ENCODE data around the gene CAPZB.

The CAPZB gene

DNA sequence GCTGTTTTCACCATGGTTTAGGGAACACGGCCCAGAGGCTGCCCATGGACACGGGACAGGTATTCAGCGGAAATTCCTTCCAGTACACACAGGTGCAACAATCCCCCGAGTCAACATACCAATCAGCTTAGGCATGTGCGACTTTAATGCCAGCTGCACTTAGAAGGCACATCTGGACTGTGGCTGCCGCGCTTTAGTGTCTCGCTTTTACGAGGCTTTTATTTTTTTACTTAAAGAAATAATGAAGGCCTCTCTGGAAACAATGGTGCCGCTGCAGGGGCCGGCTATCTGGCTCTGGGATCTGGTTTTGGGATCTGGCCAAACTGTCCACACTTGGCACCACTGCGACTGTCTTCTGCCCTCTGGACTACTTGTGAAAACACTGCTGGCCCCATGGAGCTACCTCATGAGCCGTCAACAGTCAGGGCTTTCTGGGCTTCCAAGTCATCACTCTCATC is 117.7 kb downstream of the CAPZB start:
- DNase-seq (ENCODE audit: low read depth): no peak

DNA sequence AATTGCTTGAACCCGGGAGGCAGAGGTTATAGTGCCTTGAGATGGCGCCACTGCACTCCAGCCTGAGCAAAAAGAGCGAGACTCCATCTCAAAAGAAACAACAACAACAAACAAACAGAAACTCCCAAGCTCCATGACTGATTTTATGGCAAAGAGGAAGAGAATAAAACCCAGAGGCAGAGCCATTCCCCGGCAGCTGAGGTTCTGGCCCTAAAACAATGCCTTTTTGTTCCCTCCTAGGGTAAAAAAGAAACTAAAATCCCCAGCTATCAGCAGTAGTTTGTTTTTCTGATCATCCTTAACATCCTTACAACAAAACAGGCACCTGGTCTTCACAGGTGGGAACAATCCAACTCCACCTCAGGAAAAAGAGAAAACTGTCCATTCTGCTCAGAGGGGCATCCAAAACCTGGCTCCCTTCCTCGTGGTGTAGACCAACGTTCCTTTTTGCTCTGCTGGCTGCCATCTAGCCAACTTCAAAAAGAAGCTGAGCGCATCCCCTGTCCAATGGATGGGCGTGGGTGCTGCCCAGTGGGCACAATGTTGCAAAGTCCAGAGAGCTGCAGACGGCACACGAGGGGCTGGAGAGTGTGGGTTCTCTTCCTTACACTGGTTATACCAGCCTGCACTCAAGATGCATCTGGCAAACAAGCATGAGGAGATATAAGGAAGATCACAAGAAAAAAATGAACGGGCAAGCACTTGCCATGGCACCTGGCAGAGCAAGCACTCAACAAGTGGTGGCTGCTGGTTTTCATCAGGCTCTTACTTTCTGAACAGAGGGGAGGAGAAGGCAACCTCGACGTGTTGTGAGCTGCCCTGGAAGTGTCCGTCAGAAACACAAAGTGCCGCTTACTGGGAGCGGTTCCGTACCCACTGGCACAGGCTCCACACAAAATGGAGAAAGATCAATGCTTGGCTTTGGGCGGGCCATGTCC is 118.5 kb downstream of the CAPZB start:
- DNase-seq (ENCODE audit: low read depth): no peak

DNA sequence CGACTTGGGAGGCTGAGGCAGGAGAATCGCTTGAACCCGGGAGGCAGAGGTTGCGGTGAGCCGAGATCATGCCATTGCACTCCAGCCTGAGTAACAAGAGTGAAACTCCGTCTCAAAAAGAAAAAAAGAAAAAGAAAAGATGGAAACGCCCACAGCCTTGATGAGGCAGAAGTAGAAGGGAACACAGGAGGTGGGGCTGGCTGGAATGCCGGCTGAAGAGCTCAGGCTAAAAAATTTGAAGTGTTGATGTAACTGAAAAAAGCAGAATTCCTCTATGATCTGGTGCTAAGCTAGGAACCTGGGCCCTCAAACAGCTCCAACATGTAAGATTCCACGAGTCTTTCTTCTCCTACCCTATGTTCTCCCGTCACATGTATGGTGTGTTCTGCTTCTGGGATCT is 119.6 kb downstream of the CAPZB start:
- no peak for DNase-seq (ENCODE audit: low read depth)

DNA sequence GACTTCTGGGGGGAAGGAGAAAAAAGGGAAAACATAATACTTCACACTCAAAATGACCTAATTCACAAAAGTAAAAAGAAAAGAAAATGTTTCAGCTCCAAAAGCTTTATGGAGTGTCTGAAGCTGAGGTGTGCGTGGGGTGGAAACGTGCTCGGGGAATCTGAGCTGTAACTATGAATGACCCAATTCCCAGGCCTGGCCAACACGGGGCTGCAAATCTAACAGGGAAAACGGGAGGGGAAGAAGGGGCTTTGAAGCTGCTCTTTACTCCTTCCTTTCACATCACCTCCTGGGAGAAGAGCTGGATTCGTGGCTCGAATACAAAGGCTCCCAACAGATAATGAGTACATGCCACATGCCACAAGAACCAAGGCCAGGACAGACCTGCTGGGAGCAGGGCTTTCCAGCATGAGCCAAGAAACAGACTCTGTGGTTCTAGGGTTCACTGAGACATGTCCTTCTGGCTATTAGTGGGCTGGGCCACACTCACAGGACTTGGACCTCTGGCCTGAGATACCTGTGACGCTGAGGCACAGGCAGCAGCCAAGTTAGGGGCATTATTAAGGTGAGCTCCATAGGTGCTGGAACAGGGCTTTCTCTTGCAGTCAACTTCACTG is 121.7 kb downstream of the CAPZB start:
- no peak for DNase-seq (ENCODE audit: low read depth)

DNA sequence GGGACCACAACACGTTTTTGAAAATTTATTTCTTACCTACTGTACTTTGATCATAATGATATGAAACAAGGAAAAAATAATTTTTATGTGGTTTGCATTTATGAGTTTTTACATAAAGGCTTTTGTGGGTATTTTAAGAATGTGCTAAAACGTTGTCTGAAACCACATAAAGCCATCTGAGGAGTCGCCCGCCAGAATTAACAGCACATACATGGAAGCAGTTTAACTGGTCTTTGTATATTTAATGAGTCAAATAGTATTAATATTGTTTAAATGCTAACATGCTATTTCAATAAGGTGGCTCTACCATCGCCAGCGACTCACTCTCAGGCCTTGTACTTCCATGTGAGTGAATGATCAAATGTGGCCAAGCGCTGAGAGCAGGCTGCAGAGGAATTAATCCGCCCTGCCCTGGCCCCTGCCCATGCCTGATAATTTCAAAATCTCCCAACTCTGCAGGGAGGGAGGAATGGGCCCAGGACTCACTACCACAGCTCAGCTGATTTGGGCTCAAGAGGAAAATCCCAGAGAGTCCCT is 123.7 kb downstream of the CAPZB start:
- no peak for DNase-seq (ENCODE audit: low read depth)

DNA sequence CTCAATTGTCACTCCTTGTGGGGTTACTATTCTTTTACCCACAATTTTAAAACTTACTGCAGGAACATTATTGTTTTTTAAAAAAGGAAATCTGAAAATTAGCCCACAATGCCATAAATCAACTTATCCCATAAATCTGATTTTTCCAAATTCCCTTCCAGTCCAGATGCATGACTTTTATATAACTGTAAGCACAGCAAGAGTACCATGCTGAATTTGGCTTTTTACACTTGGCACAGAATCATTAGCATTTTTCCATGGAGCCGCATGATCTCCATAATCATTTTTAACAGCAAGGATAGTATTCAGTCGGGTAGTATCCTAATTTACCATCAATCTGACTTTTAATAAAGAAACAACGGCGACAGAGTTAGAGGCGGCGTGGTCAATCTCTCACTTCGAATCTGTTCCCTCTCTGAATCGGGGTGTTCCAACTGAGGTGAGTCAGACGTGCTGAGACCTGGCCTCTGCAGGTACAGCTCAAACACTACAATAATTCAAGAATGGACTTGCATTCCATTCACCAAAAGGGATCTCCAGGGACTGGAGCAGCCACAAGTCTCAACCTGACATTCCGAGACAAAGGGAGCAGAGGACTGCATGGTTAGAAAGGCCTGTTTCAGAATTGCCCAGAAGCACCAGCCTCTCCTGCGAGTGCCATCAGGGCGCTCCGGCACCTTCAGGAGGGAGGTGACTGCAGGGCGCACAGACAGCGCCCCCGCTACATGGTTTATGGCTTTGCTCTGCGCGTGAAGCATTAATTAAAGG is 124.3 kb downstream of the CAPZB start:
- no peak for DNase-seq (ENCODE audit: low read depth)

DNA sequence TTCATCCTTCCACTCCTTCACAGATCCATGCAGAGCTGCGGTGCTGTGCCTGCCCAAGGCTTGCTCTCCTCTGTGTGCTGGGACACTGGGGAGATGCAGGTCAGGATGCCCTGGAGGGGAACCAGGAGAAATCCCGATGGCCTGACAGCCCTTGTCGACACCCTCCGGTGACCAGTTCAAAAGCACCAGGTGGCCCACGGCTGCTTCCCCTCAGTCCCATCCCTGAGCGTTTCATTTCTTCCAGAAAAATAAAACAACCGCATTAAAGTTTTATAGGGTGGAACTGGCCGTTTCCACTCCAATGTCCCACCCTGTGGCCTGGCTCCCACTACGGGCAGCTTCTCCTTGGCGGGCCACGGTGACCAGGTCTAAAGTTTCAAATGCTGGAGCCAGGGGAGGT is 124.9 kb downstream of the CAPZB start:
- no peak for DNase-seq (ENCODE audit: low read depth)

DNA sequence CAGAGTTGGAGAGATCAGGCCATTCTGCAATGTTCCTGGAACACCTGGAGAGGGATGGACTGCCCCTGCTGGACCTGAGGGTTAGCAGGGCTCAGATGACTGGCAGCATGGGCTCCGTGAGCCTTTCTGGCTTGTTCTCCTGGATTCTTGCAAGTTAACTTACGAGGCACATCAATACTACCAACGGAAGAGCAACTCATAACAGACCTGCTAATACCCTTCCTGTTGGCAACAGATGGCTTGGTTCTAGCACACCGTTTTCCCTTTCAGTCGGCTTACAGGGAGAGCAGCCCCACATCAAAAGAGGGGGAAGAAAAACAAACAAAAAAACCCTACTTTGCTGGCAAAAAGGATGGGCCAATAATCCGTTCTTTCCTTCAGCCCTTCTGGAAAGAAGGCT is 125.3 kb downstream of the CAPZB start:
- no peak for DNase-seq (ENCODE audit: low read depth)

DNA sequence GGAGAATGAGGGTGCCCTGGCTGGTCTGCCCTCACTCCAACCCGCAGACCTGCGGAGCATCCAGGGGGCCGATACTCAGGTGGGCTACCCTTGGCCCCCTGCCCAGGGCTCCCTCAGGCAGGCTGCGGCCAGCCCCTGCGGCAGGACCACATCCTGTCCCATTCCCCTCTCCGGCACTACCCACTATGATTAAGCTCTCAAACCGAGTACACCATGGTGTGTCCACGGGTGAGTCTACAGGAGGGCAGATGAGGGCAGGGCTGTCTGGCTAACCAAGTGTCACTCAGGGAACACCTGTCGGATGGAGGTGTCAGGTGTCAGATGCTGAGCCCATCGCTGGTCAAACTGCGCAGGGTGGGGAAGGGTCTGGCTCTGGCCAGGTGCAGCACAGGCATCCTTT is 126.0 kb downstream of the CAPZB start:
- no peak for DNase-seq (ENCODE audit: low read depth)

DNA sequence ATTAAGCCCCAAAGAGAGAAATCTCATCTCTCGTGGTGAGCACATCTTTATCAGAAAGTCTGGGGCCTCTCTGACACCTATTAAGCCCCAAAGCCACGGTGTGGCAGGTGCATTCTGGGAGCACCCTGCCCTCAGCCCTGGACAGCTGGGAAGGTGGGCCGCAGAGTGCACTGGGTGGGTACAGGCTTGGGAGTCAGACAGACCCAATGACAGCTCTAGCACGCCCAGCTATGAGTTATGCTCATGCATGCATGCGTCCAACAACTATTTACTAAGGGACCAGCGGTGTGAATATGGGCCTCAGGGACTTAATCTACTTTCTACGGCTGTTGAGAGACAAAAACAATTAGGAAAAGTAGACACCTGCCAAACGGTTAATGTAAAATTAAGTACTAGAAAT is 126.6 kb downstream of the CAPZB start:
- no peak for DNase-seq (ENCODE audit: low read depth)

DNA sequence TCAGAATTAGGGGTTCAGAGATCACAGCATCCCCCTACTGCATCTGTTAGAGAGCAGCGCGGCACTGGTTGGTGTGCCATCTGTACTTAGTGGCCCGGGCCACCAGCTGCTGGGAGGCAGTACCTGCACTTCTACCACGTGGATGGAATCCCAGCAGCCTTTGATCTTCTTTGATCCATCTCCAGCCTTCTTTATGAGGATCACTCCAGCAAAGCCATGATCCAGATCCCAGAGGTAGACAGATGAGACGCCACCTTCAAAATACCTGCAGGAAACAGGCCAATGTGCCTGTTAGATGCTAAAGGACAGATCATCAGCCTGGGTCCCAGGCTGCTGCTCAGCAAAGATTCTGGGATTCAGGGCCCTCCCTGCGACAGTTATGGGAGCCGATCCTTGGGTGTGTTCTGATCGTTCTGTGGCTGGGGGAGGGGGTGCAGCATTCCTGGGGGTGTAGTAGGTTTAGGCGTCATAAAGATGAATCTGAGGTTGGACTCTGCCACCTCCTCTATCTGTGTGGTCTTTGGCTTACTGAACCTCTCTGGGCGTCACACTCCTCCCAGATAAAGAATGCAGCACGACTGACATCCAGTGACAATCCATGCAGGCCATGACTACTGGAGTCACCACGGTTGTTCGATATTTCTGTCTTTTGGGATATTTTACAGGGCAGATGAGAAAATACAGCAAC is 127.9 kb downstream of the CAPZB start:
- DNase-seq (ENCODE audit: low read depth): no peak

DNA sequence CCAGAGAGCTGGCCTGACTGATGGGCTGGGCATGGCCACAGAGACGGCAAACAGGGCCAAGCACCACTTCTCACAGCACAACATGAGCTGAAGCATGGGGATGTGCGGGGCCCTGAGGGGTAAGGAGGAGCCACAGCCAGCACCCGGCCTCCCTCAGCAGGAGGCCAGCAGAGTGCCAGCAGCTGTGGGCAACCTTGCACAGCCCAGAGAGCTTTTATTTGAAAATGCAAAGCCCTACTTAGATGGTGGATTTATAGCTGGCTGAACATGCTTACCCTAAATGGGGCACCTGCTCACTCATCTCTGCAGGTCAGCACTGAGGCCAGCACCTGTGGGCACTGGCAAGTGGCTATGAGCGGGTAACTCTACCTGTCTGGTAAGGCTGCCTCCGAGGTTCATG is 129.1 kb downstream of the CAPZB start:
- DNase-seq (ENCODE audit: low read depth): no peak

DNA sequence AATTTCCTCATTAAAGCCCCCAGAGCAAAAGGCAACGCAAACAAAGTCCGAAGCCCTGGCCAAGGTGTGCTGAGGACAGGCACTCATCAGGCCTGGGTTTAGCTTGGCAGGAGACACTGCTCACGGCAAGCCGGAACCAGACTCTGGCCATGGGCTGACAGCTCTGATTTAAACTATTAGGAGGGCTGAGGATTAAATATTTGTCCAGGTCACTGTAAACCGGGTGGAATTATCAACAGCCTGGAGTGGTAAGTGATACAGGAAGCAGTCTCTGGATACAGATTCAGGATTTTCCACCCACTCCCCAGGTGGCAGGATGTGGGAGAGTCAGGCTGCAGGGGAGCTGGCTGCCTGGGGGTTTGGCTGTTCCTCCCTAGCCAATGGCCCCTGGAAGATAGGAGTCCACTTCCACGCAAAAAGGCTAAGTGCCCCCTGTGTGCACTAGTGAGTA is 130.8 kb downstream of the CAPZB start:
- DNase-seq (ENCODE audit: low read depth): no peak

DNA sequence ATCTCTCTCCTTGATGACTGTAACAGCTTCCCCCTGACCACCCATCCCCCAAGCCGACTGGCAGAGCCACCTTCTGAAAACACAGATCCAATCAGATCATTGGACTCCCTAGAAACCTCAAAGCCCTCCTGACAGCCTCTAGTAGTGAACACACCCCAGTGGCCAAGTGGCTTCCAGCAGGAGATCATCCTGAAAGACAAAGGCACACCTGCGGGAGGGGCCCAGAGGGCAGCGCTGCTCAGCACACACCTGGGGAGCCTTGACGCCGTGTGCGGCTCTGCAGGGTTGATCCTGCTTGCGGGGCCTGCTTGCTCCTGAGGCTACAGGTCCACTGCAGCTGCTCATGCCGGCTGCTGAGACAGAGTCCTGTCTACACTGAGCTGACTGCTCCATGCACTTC is 131.7 kb downstream of the CAPZB start:
- DNase-seq (ENCODE audit: low read depth): no peak

DNA sequence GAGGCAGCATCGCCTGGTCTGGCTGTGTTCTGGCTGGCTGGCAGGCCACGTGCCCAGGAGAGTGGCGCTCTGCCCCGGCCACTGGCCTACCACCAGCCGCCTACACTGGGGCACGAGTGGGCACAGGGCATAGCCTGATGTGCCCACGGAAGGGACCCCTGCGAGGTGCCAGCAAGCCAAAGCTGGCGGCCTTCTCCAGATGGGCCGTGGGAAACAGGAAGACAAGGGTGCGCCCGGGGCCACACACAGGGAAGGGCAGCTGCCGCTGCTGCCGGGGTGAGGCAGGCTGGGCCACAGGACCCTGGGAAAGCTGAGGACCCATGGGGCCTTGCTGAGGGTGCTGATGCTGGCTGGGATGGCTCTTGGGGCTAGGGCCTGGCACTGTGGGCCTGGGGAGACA is 132.5 kb downstream of the CAPZB start:
- no peak for DNase-seq (ENCODE audit: low read depth)

DNA sequence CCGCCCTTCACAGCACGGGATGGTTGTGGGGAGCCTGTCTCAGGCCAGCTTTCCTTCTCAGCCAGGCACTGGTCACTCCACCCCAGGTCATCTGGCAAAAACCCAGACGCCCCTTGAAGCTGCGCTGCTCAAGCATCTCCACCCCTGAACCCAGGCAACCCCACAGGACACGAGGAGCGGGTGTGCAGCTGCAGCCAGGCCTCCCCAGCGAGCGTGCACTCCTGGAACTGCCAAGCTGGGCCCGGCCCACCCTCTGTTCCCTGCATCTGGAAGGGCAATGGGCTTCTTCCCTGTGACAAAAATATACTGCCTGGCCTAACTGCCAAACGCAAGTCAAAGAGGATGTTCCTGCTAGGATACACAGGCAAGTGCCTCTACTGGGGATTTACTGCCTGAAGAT is 133.5 kb downstream of the CAPZB start:
- no peak for DNase-seq (ENCODE audit: low read depth)

DNA sequence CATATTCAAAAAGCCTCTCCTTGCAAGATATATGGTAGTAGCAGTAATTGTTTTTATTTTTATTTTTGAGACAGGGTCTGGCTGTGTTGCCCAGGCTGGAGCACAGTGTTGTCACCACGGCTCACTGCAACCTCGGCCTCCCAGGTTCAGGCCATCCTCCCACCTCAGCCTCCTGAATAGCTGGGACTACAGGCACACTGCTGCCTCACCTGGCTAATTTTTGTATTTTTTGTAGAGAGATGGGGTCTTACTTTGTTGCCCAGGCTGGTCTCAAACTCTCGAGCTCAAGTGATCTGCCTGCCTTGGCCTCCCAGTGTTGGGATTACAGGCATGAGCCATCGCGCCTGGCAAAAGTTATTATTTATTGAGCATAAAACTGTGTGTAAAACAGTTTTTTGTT is 134.8 kb downstream of the CAPZB start:
- DNase-seq (ENCODE audit: low read depth): no peak

DNA sequence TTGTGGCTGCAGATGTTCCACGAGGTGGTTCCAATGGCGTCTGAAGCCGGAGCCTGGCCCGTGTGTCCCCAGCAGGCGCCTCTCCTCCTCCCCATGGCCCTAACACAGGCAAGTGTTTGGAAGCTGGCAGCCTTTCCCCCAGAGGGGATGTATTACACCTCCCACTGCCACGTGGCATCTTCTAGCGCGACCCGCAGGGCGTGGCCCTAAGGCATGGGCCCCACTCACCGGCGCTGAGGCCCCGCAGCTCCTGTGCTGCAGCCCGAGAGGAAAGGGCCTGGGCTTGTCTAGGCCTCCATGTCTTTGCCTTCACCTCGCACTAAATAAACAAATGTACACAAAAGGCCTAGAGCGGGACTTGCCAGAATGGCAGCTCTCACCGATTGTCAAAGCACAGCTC is 135.3 kb downstream of the CAPZB start:
- no peak for DNase-seq (ENCODE audit: low read depth)

DNA sequence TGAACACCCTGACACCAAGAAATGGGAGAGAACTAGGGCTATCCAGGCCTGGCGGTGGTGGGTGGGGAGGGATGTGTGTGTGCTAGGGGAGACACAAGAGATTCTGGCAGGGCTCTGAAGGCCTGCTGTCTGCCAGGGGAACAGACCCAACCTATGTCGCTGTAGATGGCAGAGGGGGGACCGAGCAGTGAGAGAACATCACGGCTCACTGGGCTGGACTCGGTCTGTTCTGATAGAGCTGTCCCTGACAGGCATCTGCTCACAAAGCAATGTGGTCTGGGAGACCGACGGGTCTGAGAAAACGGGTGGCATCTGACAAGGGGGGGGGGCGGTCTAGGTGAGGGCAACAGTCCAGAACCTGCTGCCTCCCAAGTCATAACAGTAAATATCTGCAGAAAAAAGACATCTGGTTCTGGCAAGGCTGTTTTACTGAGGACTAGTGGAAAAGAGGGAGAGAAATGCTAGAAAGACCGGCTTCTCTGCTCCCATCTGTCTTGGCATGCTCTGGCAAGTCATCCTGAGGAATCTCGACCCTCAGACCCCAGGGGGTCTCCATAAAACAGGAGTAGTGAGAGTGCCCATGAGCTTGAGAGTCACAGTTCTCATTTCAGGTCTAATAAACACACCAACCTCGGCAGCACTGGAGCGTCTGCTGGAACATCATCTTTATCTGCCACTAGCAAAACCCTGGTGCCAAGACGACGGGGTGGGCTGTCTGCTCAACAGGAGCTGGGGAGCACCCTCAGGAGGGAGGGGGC is 136.7 kb downstream of the CAPZB start:
- DNase-seq (ENCODE audit: low read depth): no peak

DNA sequence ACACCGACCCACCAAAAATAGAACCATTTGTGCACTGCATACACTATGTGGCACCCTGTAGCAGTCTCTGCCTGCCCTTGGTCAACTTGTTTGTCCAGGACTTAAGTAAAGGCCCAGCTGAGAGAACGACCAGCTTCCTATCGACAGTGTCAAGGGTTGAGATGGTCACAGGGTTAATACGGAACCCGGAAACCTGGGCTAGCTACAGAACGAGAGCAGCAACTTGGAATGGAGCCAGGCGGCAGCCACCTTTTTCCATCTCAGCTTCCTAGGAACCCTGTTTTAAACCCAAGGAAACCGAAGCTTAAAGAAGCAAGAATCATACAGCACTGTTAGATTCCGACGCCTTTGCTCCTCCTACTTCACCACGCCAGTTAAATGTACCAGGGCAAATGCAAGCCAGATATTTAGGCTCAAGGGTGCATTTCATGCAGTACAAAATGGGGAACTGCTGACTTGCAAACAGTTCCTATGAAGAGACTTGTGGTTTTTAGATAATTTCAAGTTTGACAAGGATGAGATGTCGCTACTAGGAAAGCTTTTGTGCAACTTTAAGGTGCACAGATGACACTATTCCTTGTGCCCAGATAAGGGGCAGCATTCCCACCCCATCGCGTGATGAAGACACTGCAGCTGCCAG is 137.7 kb downstream of the CAPZB start:
- no peak for DNase-seq (ENCODE audit: low read depth)

DNA sequence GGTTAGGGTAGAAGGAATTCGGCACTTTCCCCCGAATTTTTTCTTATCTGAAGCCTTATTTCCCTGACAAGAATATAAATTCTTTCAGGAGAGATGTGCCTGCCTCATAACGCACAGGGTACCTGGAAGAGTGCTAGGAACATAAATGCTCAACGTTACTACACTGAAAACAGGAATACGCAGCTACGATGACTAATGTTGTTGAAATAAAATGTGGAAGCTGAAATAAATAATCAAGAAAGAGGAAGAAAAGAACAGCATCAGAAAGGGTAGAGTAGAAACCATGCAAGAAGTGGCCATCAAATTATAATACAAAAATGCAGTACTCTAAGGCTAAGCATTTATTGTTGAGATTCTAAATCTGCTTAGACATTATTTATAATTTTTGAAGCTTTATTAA is 139.3 kb downstream of the CAPZB start:
- DNase-seq (ENCODE audit: low read depth): no peak

Measured in stimulated activated CD8-positive, alpha-beta memory T cell treated with anti-CD3 and anti-CD28 coated beads, Interleukin-7, amount 100 ng/mL, for 24 hours (primary cell).